Suprapubic skin (tissue), 4 donors: ENCODE data around the gene RAB6B.

ENCODE experiments used
- POLR2A ChIP-seq, 2 donors: fragments of 450-650 bp; IDR thresholded peaks; one replicate each; pipeline ENCODE4 v1.6.1; 2017; ENCODE audit warnings: antibody characterized with exemption in 2 of 2, mild to moderate bottlenecking in 2 of 2, moderate library complexity in 2 of 2
- POLR2AphosphoS5 ChIP-seq, 3 donors: sonication (generic); formaldehyde crosslinking; IDR thresholded peaks; one replicate each; pipeline ENCODE4 v1.6.1; 2017; ENCODE audit warnings: antibody characterized with exemption in 3 of 3
- TF ChIP-seq, protein P1 (sequence below), 2 donors: fragments of 200-600 bp in 1 of 2; fragments of 450-650 bp in 1 of 2; sonication (generic) in 1 of 2; IDR thresholded peaks; one replicate each; pipeline ENCODE4 v1.5.1; 2016 to 2019; ENCODE audit warnings: antibody characterized with exemption in 2 of 2, mild to moderate bottlenecking in 1 of 2, moderate library complexity in 1 of 2

DNA sequence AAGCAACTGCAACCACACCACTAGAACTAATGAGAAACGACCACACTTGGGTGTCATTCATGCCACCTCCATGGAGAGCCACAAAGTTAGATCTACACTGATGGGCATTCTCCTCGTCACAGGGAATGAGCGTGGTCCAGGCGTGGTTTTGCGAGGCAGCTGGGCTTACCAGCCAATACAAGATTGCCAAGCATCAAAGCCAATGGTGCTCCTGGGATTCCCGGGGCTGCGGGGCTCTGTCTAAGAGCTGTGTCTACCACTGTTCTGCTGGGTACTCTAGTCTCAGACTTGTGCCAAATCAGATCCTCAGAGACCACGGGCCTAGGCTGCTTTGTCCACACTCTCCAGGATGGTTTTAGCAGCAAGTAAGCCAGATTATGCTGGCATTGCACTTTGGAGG is 43.8 kb downstream of the RAB6B start:
- TF ChIP-seq, protein P1, sequence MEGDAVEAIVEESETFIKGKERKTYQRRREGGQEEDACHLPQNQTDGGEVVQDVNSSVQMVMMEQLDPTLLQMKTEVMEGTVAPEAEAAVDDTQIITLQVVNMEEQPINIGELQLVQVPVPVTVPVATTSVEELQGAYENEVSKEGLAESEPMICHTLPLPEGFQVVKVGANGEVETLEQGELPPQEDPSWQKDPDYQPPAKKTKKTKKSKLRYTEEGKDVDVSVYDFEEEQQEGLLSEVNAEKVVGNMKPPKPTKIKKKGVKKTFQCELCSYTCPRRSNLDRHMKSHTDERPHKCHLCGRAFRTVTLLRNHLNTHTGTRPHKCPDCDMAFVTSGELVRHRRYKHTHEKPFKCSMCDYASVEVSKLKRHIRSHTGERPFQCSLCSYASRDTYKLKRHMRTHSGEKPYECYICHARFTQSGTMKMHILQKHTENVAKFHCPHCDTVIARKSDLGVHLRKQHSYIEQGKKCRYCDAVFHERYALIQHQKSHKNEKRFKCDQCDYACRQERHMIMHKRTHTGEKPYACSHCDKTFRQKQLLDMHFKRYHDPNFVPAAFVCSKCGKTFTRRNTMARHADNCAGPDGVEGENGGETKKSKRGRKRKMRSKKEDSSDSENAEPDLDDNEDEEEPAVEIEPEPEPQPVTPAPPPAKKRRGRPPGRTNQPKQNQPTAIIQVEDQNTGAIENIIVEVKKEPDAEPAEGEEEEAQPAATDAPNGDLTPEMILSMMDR (IDR thresholded peaks at IDR 0.05) = no peak
- TF ChIP-seq POLR2AphosphoS5 (IDR thresholded peaks at IDR 0.05) = no peak
- TF ChIP-seq POLR2A (IDR thresholded peaks at IDR 0.05) = no peak
